T-helper 2 cell treated with Interferon-gamma antibody and Interleukin-4, amounts not matched to agents 100 ng/mL and 5 ng/mL, for 36 hours (primary cell): ENCODE results near the gene LEKR1. TPM values are rescaled to one million over a fixed set of nuclear protein-coding genes. Genes with fewer than 3 reads are reported as not detected.

Source experiments
- intact Hi-C: fragments of 100-400 bp; cut with micrococcal nuclease; formaldehyde crosslinking; loops from one replicate; pipeline ENCODE4 v1.15.1; 2023
- total RNA-seq: library from RNA; stranded (reverse); gene quantifications from 2 replicates; pipeline ENCODE4 v1.2.3, GENCODE V29; 2022

LEKR1 gene
- total RNA-seq, 1 donor from 2014 or later, result 0.70 TPM

GRCh38 chr3:156974931-156975330 lies 148.8 kb downstream of the LEKR1 start:
- intact Hi-C loops, result no loop called here

DNA sequence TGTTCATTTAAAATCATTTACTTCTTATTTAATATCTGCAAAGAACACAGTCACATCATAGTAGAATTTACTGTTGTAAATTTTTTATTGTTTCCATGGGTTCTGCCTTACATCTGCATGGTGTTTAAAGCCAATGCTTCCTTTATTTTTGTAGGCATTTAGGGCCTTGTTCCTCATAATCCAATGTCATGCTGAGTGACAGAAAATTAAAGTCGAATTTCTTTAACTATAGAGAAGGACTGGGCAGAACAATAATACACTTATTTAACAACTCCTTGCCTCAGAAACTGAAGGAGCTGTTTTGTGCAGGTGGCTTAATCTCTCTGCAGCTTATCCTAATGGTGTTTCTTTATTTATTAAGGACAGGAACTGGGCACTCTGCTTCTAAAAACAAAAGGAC lies 149.6 kb downstream of the LEKR1 start:
- intact Hi-C loops, result no loop called here

GRCh38 chr3:156976933-156977332 lies 150.8 kb downstream of the LEKR1 start:
- intact Hi-C loops, result no loop called here

DNA sequence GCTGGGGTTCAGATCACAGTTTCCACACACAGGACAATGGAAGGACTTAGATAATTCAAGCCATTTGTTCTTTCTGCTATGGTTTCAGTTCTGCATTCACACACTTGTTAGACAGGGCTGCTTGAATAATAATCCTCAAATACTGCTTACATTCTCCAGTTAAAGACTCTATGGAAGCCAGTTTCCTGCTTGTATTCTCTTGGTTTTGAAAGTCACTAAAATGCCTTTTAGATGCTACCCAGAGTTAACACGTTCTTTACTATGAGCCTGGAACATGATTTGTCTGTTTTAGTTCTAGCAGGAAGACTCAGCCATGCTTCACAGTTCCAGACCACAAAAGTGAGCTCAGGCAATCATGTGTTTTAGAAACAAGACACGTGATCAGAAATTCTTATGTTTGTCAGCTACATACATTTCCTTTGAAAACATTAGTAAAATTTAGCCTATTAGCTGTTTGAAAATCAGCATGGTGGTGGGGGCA lies 152.4 kb downstream of the LEKR1 start:
- intact Hi-C loops, result no loop called here

GRCh38 chr3:156981005-156981404 lies 154.9 kb downstream of the LEKR1 start:
- intact Hi-C loops, result no loop called here

- intact Hi-C loops, result no loop called here
Measured at GRCh38 chr3:156983559-156983958, 157.4 kb downstream of the LEKR1 start.

DNA sequence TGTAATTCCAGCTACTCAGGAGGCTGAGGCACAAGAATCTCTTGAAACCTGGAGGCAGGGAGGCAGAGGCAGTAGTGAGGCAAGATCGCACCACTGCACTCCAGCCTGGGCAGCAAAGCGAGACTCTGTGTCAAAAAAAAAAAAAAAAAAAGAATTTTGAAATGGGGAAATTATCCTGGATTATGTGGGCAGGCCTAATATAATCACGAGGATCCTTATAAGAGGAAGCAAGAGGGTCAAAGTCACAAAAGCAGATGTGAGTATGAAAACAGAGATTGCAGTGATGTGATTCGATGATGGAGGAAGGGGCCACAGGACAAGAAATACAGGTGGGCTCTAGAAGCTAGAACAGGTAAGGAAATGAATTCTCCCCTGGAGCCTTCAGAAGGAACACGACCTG lies 159.6 kb downstream of the LEKR1 start:
- intact Hi-C loops, result no loop called here

GRCh38 chr3:156987946-156988345 lies 161.8 kb downstream of the LEKR1 start:
- intact Hi-C loops, result no loop called here

DNA sequence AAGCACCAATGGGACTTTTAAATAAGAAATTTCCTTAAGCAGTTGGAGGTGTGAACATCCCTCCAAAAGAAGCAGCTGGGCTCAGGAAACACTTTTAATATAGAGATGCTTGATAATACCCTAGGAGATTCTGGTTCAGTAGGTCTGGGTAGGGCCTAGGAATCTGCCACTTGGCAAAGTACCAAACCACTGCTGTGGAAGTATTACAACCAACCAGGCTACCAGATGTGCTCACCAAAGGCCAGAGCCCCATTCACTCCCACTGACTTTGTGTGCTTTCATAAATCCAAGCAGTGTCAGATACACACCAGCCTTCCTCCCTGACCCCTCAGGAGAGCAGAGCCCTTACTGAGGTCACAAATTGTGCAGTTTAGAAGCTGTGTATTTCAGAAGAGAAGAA lies 171.2 kb downstream of the LEKR1 start:
- intact Hi-C loops, result no loop called here

DNA sequence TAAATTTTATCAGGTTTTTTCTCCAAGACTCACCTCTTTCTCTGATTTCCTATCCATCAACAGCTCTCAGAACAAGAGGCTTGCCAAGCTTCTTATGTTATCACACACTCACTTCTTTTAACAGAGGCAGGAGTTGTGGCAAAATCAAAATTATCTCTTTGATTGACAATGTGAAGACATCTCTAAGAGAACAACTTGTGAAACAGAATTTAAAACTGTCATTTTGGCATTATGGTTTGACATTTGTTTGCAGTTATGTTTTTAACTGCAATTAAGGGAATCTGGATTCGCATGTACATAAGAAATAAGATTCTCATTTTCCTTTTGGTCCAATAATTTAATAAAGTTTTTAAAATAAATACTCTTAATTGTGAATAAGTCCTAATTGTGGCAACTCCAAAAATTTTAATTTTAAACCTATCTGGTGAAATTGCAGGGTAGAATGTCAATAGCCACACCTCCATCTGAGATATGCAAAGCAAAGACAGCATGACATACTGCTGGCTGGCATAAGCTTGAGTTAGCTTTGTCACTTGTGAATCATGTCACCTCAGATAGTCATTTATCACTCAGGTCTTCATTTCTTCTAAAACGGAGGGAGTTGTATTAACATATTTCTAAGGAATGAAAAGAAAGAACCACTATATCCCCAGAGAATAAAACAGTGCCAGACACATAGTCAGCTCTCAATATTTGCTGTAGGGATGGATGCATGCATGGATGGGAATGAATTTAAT lies 175.2 kb downstream of the LEKR1 start:
- intact Hi-C loops, result no loop called here

DNA sequence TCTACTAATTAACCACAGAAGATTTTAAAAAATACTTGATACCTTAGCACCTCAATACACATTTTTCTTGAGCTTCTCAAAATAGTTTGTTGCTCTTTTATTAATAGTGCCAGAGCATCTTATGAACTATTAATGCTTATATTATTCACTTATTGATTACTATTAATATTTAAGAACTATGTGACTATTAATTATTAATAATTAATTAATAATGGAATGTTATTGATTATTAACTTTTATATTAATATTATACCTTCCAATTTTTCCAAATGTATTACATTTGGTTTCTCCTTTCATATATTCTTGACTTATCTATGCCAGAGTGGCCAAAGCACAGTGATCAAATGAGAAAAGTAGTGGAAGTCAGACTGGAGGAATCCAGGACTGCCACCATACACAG lies 195.5 kb downstream of the LEKR1 start:
- intact Hi-C loops, result no loop called here

DNA sequence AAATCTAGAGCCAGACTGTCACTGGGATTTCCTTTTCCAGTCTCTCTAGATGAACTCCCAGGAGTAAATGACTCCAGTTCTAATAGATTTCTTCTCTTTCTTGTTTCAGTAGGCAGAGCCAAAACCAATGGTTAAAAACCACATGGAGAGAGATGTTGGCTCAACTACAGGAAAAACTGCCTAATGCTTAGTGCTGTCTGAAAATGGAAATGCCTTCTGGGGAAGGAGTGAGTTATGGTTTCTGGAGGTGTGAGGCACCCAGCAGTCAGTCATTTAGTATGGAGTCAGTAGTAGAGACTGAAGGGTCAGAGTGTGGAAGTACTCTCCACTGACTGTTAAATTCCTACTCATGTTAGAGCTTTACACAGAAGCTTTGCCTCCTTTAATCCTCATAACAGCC lies 197.1 kb downstream of the LEKR1 start:
- intact Hi-C loops, result no loop called here

- intact Hi-C loops, result no loop called here
Measured at GRCh38 chr3:157026091-157026490, 199.9 kb downstream of the LEKR1 start.

- intact Hi-C loops, result no loop called here
Measured at GRCh38 chr3:157027861-157028745, 201.9 kb downstream of the LEKR1 start.

- intact Hi-C loops, result no loop called here
Measured at GRCh38 chr3:157029365-157029790, 203.2 kb downstream of the LEKR1 start.

DNA sequence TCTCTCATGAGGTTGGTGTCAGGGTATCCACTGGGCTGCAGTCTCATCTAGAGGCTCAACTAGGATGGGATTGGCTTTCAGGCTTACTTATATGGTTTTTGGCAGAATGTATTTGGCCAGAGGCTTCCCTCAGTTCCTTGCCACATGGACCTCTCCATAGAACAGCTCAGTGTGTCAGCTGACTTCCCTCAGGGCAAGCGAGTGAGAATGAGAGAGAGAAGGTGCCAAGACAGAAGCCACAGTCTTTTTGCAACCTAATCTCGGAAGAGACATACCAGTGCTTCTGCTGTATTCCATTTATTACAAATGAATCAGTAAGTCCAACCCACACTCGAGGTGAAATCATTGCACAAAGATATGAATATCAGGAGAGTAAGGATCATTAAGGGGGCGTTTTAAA lies 204.6 kb downstream of the LEKR1 start:
- intact Hi-C loops, result no loop called here

DNA sequence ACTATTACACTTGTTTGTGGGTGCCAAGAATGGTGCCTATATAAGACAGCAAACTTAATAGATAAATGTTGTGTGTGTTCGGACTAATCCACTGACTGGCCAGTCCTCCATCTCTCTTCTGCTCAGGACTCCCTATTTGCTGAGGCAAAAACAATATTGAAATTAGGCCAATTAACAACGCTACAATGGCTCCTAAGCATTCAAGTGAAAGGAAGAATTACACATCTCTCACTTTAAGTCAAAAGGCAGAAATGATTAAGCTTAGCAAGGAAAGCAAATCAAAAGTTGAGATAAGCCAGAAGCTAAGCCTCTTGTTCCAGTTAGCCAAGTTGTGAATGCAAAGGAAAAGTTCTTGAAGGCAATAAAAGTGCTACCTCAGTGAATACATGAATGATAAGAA lies 206.8 kb downstream of the LEKR1 start:
- intact Hi-C loops, result no loop called here

- intact Hi-C loops, result no loop called here
Measured at GRCh38 chr3:157040456-157040855, 214.3 kb downstream of the LEKR1 start.

DNA sequence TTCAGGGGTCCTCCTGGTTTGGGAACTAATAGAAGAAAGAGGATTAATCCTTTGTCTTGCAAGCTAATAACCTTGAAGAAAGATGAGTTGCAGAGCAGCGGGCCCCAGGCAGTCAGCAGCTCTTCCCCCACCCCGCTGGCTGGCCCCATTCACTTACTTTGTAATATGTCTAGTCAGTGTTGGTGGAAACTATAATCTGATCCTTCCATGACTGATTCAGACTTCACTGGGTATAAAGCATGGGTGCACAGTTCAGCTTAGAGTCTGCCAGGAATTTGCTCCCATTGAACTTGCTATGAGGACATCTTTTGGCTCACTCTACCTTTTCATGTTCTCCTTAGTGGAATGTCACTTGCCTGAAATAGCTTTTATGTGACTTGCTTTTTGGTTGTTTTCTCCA lies 216.1 kb downstream of the LEKR1 start:
- intact Hi-C loops, result no loop called here

DNA sequence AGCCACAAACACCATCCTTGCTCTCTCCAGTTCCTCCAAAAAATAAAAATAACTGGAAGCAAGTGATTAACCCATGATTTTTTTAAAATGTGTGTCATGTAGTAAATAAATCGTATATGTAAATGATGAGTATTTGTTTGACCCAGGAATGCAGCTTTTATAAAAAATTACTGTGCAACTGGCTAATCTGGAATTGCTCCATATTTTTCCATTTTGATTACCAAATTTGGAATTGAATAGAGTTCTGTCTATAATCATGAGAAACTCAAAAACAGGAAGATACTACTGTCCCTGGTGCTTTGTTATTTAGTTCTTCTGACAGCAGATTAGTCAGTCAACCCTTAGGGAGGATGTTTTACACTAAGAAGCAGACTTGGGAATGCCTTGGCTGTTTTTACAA lies 217.6 kb downstream of the LEKR1 start:
- intact Hi-C loops, result no loop called here

DNA sequence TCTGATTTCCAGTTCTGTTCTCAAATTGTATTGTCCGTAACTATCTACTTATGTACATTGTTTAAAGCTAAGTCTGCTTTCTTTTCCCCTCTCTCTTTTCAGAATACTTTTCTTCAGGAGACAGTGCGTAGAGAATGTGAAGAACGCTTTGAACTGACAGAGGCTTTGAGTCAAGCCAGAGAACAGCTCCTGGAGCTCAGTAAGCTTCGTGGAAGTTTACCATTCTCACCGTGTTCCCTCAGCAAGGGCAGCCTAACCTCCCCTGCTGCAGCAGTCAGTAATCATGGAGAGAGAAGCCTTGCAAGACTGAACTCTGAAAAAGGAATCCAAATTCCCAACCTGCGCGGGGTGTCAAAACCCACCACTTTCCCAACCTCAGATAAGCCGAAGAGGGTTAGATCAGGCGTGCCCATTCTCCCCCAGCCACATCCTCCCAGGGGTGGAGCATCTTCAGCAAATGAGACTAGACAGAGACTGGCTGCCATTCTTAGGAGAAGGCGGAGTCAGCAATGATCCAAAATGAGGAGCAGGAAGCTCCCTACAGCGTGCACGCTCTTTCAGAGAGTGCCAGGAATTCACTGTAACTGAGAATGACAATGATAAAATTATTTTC lies 219.2 kb downstream of the LEKR1 start:
- intact Hi-C loops, result no loop called here

GRCh38 chr3:157046520-157046919 lies 220.4 kb downstream of the LEKR1 start:
- intact Hi-C loops, result no loop called here
